Stimulated activated CD4-positive, alpha-beta T cell treated with anti-CD3 and anti-CD28 coated beads, Interleukin-2, amount 100 ng/mL, for 48 hours (primary cell): ENCODE results near the gene RNF115.
"Not testable (repeated sequence)": the region's sequence is repeated elsewhere in the genome, so short reads cannot be mapped to it uniquely, and the experiment has no call there.

ENCODE experiments used
- DNase-seq, 2 donors: peaks; one replicate each; pipeline ENCODE4 v3.0.0-alpha.2; 2020

The RNF115 gene

GRCh38 chr1:145826030-145826429 is 2.1 kb upstream of the RNF115 start:
- no peak for DNase-seq

- DNase-seq = no peak
Observed at GRCh38 chr1:145824499-145824842, 576 bp upstream of the RNF115 start.

GRCh38 chr1:145822779-145823331 is 1.0 kb downstream of the RNF115 start:
- DNase-seq = not testable (repeated sequence)

- not testable (repeated sequence) for DNase-seq
Observed at GRCh38 chr1:145818095-145818494, 5.8 kb downstream of the RNF115 start.

- DNase-seq = not testable (repeated sequence)
Observed at GRCh38 chr1:145812977-145813810, 10.7 kb downstream of the RNF115 start.

- DNase-seq = no peak
Observed at GRCh38 chr1:145806844-145807243, 17.1 kb downstream of the RNF115 start.

- no peak for DNase-seq
Observed at GRCh38 chr1:145806408-145806807, 17.5 kb downstream of the RNF115 start.

GRCh38 chr1:145805057-145805456 is 18.8 kb downstream of the RNF115 start:
- DNase-seq = no peak

GRCh38 chr1:145804235-145805045 is 19.5 kb downstream of the RNF115 start:
- no peak for DNase-seq

GRCh38 chr1:145799806-145800205 is 24.1 kb downstream of the RNF115 start:
- DNase-seq = no peak

GRCh38 chr1:145796753-145797152 is 27.1 kb downstream of the RNF115 start:
- no peak for DNase-seq

- no peak for DNase-seq
Observed at GRCh38 chr1:145795257-145795881, 28.5 kb downstream of the RNF115 start.

GRCh38 chr1:145792484-145792883 is 31.4 kb downstream of the RNF115 start:
- no peak for DNase-seq

- DNase-seq = not testable (repeated sequence)
Observed at GRCh38 chr1:145791860-145792259, 32.0 kb downstream of the RNF115 start.

- DNase-seq = no peak
Observed at GRCh38 chr1:145788580-145788979, 35.3 kb downstream of the RNF115 start.

GRCh38 chr1:145786271-145786670 is 37.6 kb downstream of the RNF115 start:
- no peak for DNase-seq

- DNase-seq = no peak
Observed at GRCh38 chr1:145785547-145785946, 38.3 kb downstream of the RNF115 start.

- no peak for DNase-seq
Observed at GRCh38 chr1:145784409-145784808, 39.5 kb downstream of the RNF115 start.

- no peak for DNase-seq
Observed at GRCh38 chr1:145782272-145783099, 41.4 kb downstream of the RNF115 start.

GRCh38 chr1:145778146-145778540 is 45.8 kb downstream of the RNF115 start:
- no peak for DNase-seq

GRCh38 chr1:145777357-145778145 is 46.3 kb downstream of the RNF115 start:
- no peak for DNase-seq

- no peak for DNase-seq
Observed at GRCh38 chr1:145773423-145773822, 50.5 kb downstream of the RNF115 start.
